Islet precursor cell (in vitro differentiated cells): ENCODE data around the gene OR2D2.
"Not testable (repeated sequence)": the region's sequence is repeated elsewhere in the genome, so short reads cannot be mapped to it uniquely, and the experiment has no call there.

Source experiments
- DNase-seq: peaks from one replicate; pipeline ENCODE4 v3.0.0-alpha.2; 2018

OR2D2 gene

GRCh38 chr11:6892400-6892799, at the start of gene OR2D2:
OR2D2 (minus strand) TSS chr11:6892500; CDS start chr11:6892500, 0 bp downstream.
- no peak for DNase-seq

- no peak for DNase-seq
Observed at GRCh38 chr11:6941970-6942369, 49.7 kb upstream of the OR2D2 start.

- peak; percentile 55 for DNase-seq
Observed at GRCh38 chr11:6932145-6932544, 39.8 kb upstream of the OR2D2 start.

- DNase-seq, result no peak
Observed at GRCh38 chr11:6931146-6931713, 38.9 kb upstream of the OR2D2 start.

- DNase-seq, result no peak
Observed at GRCh38 chr11:6928916-6929315, 36.6 kb upstream of the OR2D2 start.

GRCh38 chr11:6927030-6927617, 34.8 kb upstream of the OR2D2 start:
- no peak for DNase-seq

GRCh38 chr11:6926208-6927029, 34.1 kb upstream of the OR2D2 start, which contains the start of gene ZNF215:
ZNF215 (plus strand) TSS chr11:6926426; CDS start chr11:6932273, 5,847 bp downstream.
- DNase-seq, result peak; percentile 98

GRCh38 chr11:6925636-6926207, 33.4 kb upstream of the OR2D2 start:
- DNase-seq, result peak; percentile 71

GRCh38 chr11:6925007-6925577, 32.8 kb upstream of the OR2D2 start:
- no peak for DNase-seq

GRCh38 chr11:6920702-6921101, 28.4 kb upstream of the OR2D2 start, which contains the start of gene OR2D3:
OR2D3 (plus strand) TSS chr11:6921002; CDS start chr11:6921002, 0 bp downstream.
- no peak for DNase-seq

GRCh38 chr11:6919698-6920097, 27.4 kb upstream of the OR2D2 start:
- no peak for DNase-seq

GRCh38 chr11:6911948-6912347, 19.6 kb upstream of the OR2D2 start:
- DNase-seq, result no peak

GRCh38 chr11:6911378-6911777, 19.1 kb upstream of the OR2D2 start:
- no peak for DNase-seq

- not testable (repeated sequence) for DNase-seq
Observed at GRCh38 chr11:6904804-6905203, 12.5 kb upstream of the OR2D2 start.

GRCh38 chr11:6900327-6900999, 8.2 kb upstream of the OR2D2 start:
- no peak for DNase-seq

GRCh38 chr11:6898911-6899310, 6.6 kb upstream of the OR2D2 start:
- no peak for DNase-seq

- DNase-seq, result no peak
Observed at GRCh38 chr11:6895010-6895409, 2.7 kb upstream of the OR2D2 start.

GRCh38 chr11:6894097-6894496, 1.8 kb upstream of the OR2D2 start:
- no peak for DNase-seq

GRCh38 chr11:6889835-6890234, 2.5 kb downstream of the OR2D2 start:
- no peak for DNase-seq

- DNase-seq, result no peak
Observed at GRCh38 chr11:6888830-6889229, 3.5 kb downstream of the OR2D2 start.

GRCh38 chr11:6887711-6888110, 4.6 kb downstream of the OR2D2 start:
- not testable (repeated sequence) for DNase-seq

- no peak for DNase-seq
Observed at GRCh38 chr11:6882751-6883150, 9.5 kb downstream of the OR2D2 start.

GRCh38 chr11:6876914-6877313, 15.4 kb downstream of the OR2D2 start:
- DNase-seq, result no peak
